Ascending aorta (tissue), 2 donors: ENCODE measurements around the gene FBXL17. TPM values are rescaled to one million over a fixed set of nuclear protein-coding genes. Genes with fewer than 3 reads are reported as not detected.

Source experiments
- DNase-seq, 2 donors: peaks; one replicate each; pipeline ENCODE4 v3.0.0-alpha.2; 2019; ENCODE audit warnings: low spot score in 2 of 2
- H3K27ac ChIP-seq, 2 donors: fragments of 200-600 bp; sonication (generic); one replicate each; pipeline ENCODE4 v1.5.1; 2016 to 2017; ENCODE audit warnings: mild to moderate bottlenecking in 1 of 2
- H3K27me3 ChIP-seq: fragments of 200-600 bp; sonication (generic); one replicate; pipeline ENCODE4 v1.5.1; 2017
- H3K36me3 ChIP-seq, 2 donors: fragments of 200-600 bp; sonication (generic); one replicate each; pipeline ENCODE4 v1.5.1; 2016
- H3K4me1 ChIP-seq, 2 donors: fragments of 200-600 bp; sonication (generic); one replicate each; pipeline ENCODE4 v1.5.1; 2016 to 2017; ENCODE audit warnings: mild to moderate bottlenecking in 1 of 2
- H3K4me3 ChIP-seq, 2 donors: fragments of 200-600 bp; sonication (generic); one replicate each; pipeline ENCODE4 v1.5.1; 2016 to 2017; ENCODE audit warnings: mild to moderate bottlenecking in 1 of 2
- H3K9me3 ChIP-seq, 2 donors: fragments of 200-600 bp; sonication (generic); one replicate each; pipeline ENCODE4 v1.5.1; 2016
- CTCF ChIP-seq, 3 experiments: fragments of 200-600 bp in 2 of 3; fragments of 450-650 bp in 1 of 3; sonication (generic) in 2 of 3; IDR thresholded peaks; one replicate each; pipeline ENCODE4 v1.5.1; 2016 to 2019; ENCODE audit warnings: antibody characterized with exemption in 3 of 3, mild to moderate bottlenecking in 1 of 3, moderate library complexity in 1 of 3
- intact Hi-C: fragments of 100-400 bp; cut with DNase I; formaldehyde crosslinking; loops from one replicate; pipeline ENCODE4 v1.15.1; 2023
- total RNA-seq: library from RNA; depleted of rRNA; stranded (reverse); fragments of >200 nt; gene quantifications from one replicate; pipeline ENCODE4 v1.1.0, GENCODE V29; 2016

FBXL17 gene
- total RNA-seq, 1 donor from 2014 or later, result 13.6 TPM

GRCh38 chr5:108303611-108304010 lies 78.3 kb downstream of the FBXL17 start:
- Histone ChIP-seq H3K9me3 (no peaks in the 10 kb centered on the region), H3K27ac (no peak overlapping the region), H3K36me3 (no peaks in the 10 kb centered on the region), H3K4me1 (no peaks in the 10 kb centered on the region), H3K27me3 (no peaks in the 10 kb centered on the region), H3K4me3 (no peak overlapping the region)
- no peak for TF ChIP-seq CTCF (IDR thresholded peaks at IDR 0.05)
- intact Hi-C loops, result no loop called here
- no peak for DNase-seq

- no peak for DNase-seq
- intact Hi-C loops, result no loop called here
- H3K27ac ChIP-seq, result no peak overlapping the region
- H3K36me3 ChIP-seq, result no peaks in the 10 kb centered on the region
- no peak overlapping the region for H3K4me3 ChIP-seq
- H3K4me1 ChIP-seq, result no peaks in the 10 kb centered on the region
- no peak for TF ChIP-seq CTCF (IDR thresholded peaks at IDR 0.05)
- no peaks in the 10 kb centered on the region for H3K9me3 ChIP-seq
- H3K27me3 ChIP-seq, result no peaks in the 10 kb centered on the region
These were observed 78.8 kb downstream of the FBXL17 start for GRCh38 chr5:108303086-108303485.

GRCh38 chr5:108297042-108297601 lies 84.8 kb downstream of the FBXL17 start:
- intact Hi-C loops, result no loop called here
- DNase-seq, result no peak
- TF ChIP-seq CTCF (IDR thresholded peaks at IDR 0.05), result no peak
- Histone ChIP-seq H3K27ac (no peak overlapping the region), H3K4me3 (no peak overlapping the region), H3K9me3 (no peaks in the 10 kb centered on the region), H3K4me1 (no peaks in the 10 kb centered on the region), H3K36me3 (no peaks in the 10 kb centered on the region), H3K27me3 (no peaks in the 10 kb centered on the region)

DNA sequence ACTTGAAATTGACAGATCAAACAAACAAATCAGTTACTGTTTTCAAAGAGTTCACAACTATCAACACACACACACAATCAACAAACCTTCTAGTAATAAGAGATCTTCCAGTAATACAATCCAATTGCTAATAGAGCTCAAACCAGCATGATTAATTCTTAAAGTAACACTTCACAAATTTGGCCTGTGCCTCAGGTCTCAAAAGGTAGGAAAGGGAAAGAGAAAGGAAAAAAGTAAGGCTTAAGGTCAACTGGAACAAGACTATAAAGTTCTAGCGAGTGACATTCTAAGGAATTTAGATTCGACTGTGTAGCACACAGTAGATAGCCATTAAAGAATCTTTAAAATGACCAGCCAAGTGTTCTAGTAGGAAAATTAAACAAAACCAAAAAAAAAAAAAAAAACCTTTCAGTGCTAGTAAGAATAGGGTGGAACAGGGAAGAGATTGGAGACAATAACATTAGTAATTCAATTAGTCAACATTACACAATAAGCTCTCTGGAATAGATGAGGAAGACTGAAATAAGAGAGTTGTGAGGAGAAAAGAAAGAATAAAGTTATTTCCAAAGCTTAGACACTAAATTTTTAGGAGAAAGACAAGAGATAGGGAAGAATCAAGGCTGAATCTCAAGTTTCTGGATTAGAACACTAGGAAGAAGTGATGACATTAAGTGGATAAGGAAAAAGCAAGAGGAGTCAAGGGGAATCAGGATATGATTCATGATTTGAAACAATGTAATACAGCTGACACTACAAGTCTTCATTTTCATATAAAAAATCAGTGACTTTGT lies 86.1 kb downstream of the FBXL17 start:
- Histone ChIP-seq H3K4me3 (no peak overlapping the region), H3K27ac (no peak overlapping the region), H3K36me3 (no peaks in the 10 kb centered on the region), H3K27me3 (no peaks in the 10 kb centered on the region), H3K9me3 (no peaks in the 10 kb centered on the region), H3K4me1 (no peaks in the 10 kb centered on the region)
- TF ChIP-seq CTCF (IDR thresholded peaks at IDR 0.05), result no peak
- DNase-seq, result no peak
- intact Hi-C loops, result no loop called here

- peaks cover 0 to 9% of the 10 kb centered on the region in 2 donors for H3K4me1 ChIP-seq
- H3K9me3 ChIP-seq, result peaks cover 0 to 27% of the 10 kb centered on the region in 2 donors
- H3K4me3 ChIP-seq, result no peak overlapping the region
- H3K36me3 ChIP-seq, result no peaks in the 10 kb centered on the region
- no peak overlapping the region for H3K27ac ChIP-seq
- TF ChIP-seq CTCF (IDR thresholded peaks at IDR 0.05), result no peak
- H3K27me3 ChIP-seq, result no peaks in the 10 kb centered on the region
- intact Hi-C loops, result no loop called here
- DNase-seq, result no peak
These were observed 100.8 kb downstream of the FBXL17 start for GRCh38 chr5:108280960-108281569.
